HG03442 (cell line): ENCODE results near the gene PACSIN2.
"Not testable (repeated sequence)": the region's sequence is repeated elsewhere in the genome, so short reads cannot be mapped to it uniquely, and the experiment has no call there.

Source experiments
- ATAC-seq: cut with Tn5 transposase; IDR thresholded peaks from one replicate; pipeline ENCODE4 v1.9.1; 2021; ENCODE audit warnings: mild to moderate bottlenecking, moderate library complexity; ENCODE audit not compliant: unreplicated experiment

Gene PACSIN2

DNA sequence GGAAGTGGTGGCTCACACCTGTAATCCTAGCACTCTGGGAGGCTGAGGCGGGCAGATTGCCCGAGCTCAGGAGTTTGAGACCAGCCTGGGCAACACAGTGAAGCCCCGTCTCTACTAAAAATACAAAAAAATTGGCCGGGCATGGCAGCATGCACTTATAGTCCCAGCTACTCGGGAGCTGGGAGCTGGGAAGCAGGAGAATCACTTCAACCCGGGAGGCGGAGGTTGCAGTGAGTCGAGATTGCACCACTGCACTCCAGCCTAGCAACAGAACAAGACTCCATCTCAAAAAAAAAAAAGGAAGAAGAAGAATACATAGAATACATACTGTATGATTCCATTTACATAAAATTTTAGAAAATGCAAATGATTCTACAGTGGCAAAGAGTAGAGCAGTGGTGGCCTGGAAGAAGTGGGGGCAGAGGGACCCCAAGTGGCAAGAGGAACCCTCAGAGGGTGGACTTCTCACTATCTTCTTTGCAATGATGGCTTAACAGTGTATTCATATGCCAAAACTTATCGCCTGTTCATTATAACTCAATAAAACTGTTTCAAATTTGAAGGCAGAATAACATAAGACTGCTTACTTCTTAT is 22.0 kb downstream of the PACSIN2 start:
- no peak for ATAC-seq

DNA sequence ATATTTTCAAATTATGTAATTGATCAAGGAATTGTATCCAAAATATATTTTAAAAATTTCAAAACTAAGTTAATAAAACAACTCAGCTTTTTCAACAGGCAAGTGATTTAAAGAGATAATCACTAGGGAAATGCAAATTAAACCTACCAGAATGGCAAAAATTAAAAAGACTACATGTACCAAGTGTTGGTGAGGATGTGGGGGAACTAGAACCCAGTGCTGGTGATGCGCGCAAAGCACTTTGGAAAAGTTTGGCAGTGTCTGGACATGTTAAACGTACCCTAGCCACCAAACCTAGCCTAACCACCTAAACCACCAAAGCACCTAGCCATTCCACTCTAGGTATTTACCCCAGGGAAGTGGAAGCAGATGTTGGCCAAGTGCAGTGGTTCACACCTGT is 22.9 kb downstream of the PACSIN2 start:
- ATAC-seq, result no peak

DNA sequence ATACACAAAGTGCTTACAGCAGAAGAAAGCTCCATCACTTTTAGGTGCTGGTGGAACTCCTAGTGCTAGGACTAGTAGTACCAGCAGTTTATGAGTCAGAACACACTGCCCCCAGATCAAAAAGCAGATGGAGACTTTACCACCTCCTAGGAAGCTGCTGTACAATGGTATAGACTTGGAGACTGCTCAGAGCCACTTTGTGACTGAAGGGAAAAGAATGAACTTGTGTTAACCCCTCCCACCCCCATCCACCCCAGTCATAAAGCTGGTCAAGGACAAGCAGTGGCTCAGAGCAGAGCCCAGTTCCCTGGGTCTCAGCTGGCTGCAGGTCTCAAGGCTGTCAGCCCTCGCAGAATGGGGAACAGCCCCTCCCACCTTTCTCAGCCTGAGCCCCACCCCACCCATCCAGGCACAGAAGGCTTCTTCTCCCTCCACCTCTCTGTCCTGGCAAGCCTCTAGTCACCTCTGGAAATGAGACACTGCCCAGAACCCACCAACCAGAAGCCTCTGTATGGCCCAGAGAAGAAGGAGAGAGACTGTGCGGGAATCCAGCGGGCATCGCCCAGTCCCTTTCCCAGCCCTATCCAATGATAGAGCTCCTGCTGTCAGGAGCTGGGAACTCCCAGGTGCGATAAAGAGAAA is 23.8 kb downstream of the PACSIN2 start:
- ATAC-seq, result no peak

DNA sequence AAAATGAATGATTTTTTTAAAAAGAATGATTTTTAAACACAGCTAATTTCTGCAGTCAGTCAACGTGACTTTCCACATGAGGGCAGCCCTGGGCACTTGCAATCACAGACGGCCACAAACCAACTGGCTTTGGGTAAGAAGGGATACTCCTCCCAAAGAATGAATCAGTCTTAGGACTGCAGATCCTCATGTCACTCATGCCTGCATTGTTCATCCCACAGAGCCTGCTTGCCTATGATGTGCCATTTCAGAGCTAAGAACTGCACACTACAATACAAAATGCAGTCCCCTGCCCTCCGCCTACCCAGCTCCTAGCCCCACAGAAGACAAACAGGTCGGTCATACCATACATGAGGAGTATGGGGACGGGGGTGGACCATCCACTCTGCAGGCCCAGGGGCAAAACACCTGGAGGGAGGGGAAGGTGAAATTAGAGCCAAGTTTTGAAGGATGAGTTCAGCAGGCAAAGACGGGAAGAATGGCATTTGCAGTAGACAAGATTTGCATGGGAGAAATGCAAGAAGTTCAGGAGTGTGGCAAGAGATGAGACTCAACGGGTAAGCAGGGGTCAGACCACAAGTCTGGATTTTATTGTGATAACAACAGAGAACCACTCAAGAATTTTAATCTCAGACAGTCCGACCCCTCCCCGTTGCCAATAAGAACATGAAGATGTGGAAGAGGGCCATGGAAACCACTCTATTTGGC is 24.7 kb downstream of the PACSIN2 start:
- no peak for ATAC-seq

DNA sequence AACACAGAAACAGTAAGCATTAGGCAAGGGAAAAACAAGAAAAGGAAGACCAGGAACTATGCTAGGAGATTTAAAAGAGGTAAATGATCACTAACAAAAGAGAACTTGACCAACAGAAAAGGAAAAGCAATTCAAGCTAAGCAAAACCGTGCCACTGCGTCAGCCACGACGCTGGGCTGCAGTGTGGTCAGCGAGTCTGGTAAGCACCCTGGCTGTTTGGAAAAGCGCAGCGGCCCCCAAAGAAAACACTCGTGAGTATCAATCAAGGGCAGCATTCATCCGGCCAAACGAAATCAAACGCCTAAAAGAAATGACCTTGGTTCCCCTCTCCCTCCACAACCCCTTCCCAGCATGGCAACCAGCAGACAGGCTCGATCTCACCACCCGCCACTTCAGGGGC is 28.8 kb downstream of the PACSIN2 start:
- no peak for ATAC-seq

DNA sequence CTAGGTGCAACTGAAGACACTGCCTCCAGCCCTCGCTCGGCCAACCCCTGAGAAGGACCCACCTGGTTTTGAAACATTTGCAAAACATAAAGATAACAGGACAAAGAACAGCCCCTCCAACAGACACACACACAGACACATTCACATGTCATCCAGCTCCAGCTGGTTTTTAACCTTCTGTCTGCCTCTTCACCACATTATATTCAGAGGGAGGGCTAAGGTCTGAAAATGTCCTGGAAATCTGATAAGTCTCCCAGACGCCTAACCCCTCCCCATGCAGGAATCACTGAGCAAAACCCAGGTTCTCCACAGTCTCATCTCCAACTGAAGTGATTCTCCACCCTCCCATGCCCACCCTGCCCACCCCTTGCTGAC is 29.4 kb downstream of the PACSIN2 start:
- ATAC-seq, result no peak

DNA sequence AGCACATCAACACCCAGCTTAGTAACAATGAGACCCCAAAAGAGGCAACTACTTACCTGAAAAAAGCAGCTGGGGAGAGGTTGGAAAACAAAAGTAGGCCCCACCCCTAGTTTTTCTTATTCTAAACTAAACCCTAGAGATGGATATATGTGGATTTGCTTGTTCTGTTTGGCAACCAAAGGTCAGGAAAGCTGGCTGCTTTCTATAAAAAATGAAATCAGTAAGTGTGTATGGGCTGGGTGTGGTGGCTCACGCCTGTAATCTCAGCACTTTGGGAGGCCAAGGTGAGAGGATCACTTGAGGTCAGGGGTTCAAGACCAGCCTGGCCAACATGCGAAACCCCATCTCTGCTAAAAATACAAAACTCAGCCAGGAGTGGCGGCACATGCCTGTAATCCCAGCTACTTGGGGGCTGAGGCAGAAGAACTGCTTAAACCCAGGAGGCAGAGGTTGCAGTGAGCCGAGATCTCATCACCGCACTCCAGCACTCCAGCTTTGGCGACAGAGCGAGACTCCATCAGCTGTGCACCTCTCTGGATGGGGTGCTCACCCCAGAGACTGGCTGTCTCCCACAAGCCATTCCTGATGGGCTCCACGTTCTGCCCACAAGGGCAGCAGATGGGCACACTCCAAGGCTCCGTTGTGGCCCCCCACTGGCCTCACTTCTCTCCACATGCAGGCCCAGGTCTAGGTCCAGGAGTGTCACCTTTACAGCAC is 30.0 kb downstream of the PACSIN2 start:
- ATAC-seq, result no peak

DNA sequence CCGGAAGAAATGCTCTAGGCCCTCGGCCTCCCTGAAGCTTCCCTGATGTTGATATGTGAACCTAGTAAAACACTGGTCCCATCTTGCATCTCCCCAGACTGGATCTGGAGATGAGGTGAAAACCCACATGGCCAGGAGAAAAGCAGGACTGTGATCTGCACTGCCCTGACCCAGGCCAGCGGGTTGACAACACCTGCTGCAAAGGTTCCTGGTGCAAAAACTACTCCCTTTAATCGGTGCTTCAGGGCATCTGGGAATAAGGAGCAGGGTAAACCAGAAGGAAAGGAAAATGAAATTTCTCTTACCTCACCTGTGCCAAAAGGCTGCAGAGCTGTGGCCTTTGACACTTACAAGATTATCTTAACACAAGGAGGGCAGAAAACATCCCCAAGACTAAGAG is 30.6 kb downstream of the PACSIN2 start:
- no peak for ATAC-seq

DNA sequence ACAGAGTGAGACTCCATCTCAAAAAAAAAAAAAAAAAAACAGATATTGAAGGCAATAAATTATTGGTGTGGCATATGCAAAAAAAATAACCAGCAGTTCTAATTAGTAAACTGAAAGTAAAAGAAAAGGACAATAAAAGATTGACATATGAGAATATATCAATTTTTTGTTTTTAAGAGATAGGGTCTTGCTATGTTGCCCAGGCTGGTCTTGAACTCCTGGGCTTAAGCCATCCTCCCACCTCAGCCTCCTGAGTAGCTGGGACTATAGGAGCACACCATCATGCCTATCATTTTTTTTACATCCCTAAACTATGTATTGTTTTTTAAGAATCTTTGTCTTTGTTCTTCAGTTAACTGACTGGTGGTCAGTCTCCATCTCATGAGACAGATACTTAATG is 31.5 kb downstream of the PACSIN2 start:
- no peak for ATAC-seq

DNA sequence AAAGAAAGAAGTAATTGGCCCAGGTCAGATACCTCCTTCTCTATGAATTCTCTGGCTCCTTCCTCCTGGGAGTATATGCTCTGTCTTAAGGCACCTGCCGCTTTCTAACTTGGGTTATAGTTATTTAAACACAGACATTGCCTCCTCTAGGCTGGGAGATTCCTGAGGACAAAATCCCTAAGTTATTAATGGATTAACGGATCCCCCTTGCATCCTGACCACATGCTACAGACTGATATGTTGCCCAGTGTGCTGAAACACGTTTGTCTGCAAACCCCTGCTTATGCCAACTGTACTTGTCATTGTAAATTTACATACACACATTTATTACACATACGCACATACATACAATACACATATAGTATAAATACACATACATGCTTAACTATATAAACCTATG is 35.3 kb downstream of the PACSIN2 start:
- no peak for ATAC-seq

DNA sequence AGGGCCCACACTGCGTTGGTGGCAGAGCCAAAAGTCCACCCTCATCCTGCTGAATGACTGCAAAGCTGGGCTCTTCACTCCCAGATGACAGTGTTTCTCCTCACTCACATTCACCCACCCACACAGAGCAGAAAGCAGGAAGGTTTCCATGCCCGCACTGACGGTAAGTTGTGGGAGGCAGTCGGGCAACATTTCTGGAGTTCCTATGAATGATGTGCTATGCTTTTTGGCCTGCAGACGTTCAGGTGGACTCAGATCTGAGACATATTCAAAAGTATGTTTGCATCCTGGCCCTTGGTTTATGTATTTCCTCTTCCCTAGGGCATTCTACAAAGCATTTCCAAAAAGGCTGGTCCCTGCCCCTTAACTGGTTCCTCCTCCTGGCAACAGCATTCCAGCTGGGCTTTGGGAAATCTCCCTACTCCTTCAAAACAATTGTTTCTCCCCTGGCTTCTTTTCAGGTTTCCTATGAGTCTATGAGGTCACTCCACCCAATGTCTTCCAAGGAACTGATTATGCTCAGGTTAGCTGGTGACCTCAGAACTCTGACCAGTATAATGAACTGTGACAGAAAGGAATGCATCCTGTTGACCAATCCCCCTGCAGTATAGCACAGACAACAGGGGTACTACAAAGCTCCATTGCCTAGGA is 36.4 kb downstream of the PACSIN2 start:
- ATAC-seq, result no peak

DNA sequence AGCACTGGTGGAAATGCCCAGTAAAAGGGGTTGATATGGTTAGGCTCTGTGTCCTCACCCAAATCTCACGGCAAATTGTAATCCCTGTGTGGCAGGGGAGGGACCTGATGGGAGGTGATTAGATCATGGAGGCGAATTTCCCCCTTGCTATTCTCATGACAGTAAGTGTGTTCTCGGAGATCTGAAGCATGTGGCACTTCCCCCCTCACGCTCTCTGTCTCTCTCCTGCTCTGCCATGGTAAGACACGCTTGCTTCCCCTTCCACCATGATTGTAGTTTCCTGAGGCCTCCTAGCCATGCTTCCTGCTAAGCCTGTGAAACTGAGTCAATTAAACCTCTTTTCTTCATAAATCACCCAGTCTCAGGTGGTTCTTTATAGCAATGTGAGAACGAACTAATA is 37.4 kb downstream of the PACSIN2 start:
- ATAC-seq, result no peak

DNA sequence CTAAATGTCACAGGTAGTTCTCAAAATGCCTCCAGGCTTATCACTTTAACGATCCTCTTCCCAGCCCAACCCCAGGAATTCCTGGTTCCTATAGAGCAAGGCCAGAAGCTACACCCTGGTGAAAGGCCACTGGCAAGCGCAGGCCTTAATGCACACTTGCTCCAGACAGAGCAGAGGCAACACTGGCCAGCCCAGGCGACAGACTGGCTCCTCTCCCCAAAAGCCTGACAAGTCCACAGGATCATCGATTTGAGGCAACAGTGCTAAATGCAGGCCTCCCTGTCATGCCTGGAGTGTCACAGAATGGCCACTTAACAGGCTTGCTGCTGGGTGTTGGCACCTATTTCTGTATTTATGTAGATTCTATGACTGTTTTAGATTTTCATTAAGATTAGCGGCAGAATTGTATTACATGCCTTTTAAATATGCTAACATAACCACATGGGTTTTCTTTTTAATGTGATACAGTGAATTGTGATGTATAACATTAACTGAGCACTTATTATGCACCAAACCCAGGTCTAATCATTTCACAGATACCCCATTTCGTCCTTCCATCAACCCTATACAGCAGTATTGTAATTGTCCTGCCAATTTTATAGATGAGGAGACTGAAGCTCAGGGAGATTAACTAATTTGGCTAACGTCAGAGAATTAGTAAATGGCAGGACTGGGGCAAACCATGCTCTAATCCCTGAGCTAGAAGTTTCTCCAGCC is 38.6 kb downstream of the PACSIN2 start:
- ATAC-seq, result no peak

DNA sequence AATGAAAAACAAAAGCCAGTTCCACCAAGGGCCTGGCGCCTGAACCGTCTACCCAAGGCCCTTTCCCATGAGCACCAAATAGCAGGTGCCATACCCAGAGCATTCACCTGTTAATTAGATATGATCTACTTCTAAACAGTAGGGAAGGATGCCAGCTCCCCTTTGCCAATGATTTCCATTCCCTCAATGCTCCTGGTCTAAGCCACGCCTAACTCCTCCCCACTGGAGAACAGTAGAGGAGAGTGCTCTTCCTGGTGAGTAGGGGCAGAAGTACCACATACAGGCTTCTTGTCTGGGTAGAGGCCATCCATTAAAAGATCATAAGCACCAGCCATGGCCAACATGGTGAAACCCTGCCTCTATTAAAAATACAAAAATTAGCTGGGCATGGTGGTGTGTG is 40.7 kb downstream of the PACSIN2 start:
- ATAC-seq, result no peak

DNA sequence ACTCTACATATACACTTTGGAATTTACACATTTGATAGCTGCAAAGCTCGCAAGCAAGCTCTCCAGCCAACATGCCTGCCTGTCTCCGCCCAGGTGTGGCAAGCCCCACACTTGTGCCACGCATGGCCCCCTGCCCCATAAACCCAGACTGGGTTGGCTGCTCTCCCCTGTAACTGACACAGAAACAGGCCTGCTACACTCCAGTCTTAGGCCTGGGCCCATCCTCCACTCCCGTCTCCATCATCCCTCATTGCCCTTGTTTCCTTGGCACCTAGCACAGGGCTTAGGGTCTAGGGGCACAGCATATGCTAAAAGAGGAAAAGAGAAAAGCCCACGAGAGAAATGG is 41.4 kb downstream of the PACSIN2 start:
- ATAC-seq, result no peak

DNA sequence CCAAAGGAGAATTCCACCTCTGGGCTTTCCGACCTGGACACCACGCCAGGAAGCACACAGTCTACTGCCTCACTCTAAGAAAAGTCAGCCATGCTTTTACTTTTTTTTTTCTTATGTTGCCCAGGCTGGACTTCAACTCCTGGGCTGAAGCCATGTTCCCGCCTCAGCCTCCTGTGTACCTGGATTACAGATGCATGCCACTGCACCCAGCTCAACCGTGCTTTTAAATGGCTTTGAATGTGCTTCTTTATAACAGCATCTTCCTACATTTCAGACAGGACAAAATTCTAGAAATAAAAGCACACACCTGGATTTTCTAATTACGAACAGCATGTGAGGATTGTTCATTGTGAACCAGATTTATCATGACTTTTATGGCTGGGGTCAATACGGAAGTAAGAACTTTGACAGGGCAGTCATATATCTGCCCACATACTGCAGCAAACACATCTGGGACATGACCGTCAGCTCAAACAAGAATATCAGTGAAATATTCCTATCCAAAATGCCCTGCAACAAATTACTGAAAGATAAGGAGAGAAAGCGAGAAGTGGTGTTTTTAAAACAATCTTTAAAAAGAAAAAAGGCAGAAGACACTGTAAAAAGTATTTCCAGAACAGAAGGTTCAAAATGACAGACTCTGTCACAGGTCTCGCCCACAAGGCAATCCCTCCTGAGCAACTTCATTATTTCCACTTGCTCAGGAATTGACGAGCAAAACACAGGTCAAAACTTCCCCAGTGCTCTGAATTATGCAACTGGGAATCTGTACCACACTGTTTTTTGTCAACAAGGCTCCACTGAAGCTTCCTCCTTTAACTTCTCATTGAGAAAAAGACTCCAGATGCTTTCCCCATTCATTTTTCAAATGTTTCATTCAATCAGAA is 42.1 kb downstream of the PACSIN2 start:
- no peak for ATAC-seq

DNA sequence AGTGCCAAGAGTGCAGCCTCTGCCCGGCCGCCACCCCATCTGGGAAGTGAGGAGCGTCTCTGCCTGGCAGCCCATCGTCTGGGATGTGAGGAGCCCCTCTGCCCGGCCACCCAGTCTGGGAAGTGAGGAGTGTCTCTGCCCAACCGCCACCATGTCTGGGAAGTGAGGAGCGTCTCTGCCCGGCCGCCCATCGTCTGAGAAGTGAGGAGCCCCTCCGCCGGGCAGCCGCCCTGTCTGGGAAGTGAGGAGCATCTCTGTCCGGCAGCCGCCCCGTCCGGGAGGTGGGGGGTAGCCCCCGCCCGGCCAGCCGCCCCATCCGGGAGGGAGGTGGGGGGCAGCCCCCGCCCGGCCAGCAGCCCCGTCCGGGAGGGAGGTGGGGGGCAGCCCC is 43.5 kb downstream of the PACSIN2 start:
- ATAC-seq, result not testable (repeated sequence)

DNA sequence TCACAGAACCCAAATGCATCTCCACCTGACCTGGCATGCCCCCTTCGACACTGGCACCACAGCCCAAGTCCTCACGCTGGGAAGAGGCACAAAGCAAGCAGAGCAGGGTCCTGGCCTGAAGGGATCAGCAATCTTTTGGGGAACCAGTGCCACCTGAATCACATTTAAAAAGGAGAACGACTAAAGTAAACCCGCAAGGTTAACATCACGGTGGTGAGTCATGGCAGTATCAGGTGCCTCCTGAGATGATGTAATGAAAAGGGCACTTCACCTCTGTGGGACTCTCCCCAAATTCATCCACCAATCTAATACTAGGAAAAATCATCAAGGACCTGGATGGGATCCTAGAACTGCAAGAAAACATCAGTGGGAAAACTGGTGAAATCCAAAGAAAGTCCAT is 44.9 kb downstream of the PACSIN2 start:
- no peak for ATAC-seq

DNA sequence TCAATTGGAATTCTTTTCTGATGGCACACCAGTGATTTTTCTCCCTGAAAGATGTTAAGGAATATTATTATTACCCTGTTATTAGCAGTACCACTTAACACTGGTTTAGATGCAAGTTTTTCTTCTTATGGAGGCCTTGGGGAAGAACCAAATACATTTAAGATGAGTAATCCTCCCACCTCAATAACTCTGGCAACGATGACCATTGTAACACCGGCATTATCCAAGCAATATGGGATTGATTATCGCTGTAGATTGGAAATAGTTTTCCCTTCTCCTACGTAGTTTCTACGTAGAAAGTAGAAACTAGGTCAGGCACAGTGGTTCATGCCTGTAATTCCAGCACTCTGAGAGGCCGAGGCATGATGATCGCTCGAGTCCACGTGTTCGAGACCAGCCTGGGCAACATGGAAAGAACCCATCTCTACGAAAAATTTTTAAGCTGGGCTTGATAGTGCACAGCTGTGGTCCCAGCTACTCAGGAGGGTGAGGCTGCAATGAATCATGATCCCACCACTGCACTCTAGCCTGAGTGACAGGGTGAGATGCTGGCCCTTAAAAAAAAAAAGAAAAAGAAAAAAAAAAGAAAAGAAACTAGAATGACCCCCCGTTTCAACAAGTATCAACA is 45.5 kb downstream of the PACSIN2 start:
- no peak for ATAC-seq
